Measurements from ENCODE around the gene MPI. TPM values are rescaled to one million over a fixed set of nuclear protein-coding genes. Genes with fewer than 3 reads are reported as not detected.
"Not testable (repeated sequence)": the region's sequence is repeated elsewhere in the genome, so short reads cannot be mapped to it uniquely, and the experiment has no call there.

The MPI gene
- total RNA-seq, 4 donors from 2014 or later: 66.7 to 129 (median 98.5) TPM

GRCh38 chr15:74891469-74891868, 1.6 kb downstream of the MPI start:
- Histone ChIP-seq H3K36me3 (peaks cover 0 to 18% of the 10 kb centered on the region in 2 donors), H3K4me1 (peaks cover 25 to 28% of the 10 kb centered on the region in 2 donors), H3K27me3 (no peaks in the 10 kb centered on the region), H3K9me3 (no peaks in the 10 kb centered on the region), H3K4me3 (no peak overlapping the region), H3K27ac (peak overlapping the region; percentile 88 to 96 (median 92))
- ATAC-seq (no peak), DNase-seq (no peak)
- intact Hi-C loops (cut with DNase I; ENCODE audit: low total_unique reads) (no loop called here), in situ Hi-C loops (cut with MboI; ENCODE audit: low sequenced_read_pairs in 4 of 4) (no loop called here)
- TF ChIP-seq CTCF (IDR thresholded peaks at IDR 0.05 in 4 of 5, conservative IDR thresholded peaks at IDR 0.05 in 1 of 5): no peak
- no peak for TF ChIP-seq POLR2A (IDR thresholded peaks at IDR 0.05)

- TF ChIP-seq CTCF (IDR thresholded peaks at IDR 0.05 in 4 of 5, conservative IDR thresholded peaks at IDR 0.05 in 1 of 5) (no peak), POLR2A (IDR thresholded peaks at IDR 0.05) (no peak)
- H3K9me3 ChIP-seq: no peaks in the 10 kb centered on the region
- peaks cover 25 to 28% of the 10 kb centered on the region in 2 donors for H3K4me1 ChIP-seq
- H3K27me3 ChIP-seq: no peaks in the 10 kb centered on the region
- no peak for DNase-seq
- no peak overlapping the region for H3K4me3 ChIP-seq
- H3K36me3 ChIP-seq: peaks cover 0 to 20% of the 10 kb centered on the region in 2 donors
- in situ Hi-C loops (cut with MboI; ENCODE audit: low sequenced_read_pairs in 4 of 4) (no loop called here), intact Hi-C loops (cut with DNase I; ENCODE audit: low total_unique reads) (no loop called here)
- peak overlapping the region; percentile 37 to 96 (median 92) for H3K27ac ChIP-seq
- ATAC-seq: no peak
Observed at GRCh38 chr15:74892313-74892712, 2.5 kb downstream of the MPI start.

GRCh38 chr15:74892931-74893330, 3.1 kb downstream of the MPI start:
- no peak for DNase-seq
- in situ Hi-C loops (cut with MboI; ENCODE audit: low sequenced_read_pairs in 4 of 4): no loop called here

GRCh38 chr15:74893627-74894026, 3.8 kb downstream of the MPI start:
- Histone ChIP-seq H3K27me3 (no peaks in the 10 kb centered on the region), H3K4me3 (no peak overlapping the region), H3K4me1 (peaks cover 25 to 28% of the 10 kb centered on the region in 2 donors), H3K36me3 (peaks cover 0 to 33% of the 10 kb centered on the region in 2 donors), H3K27ac (no peak overlapping the region), H3K9me3 (no peaks in the 10 kb centered on the region)
- in situ Hi-C loops (cut with MboI; ENCODE audit: low sequenced_read_pairs in 4 of 4) (no loop called here), intact Hi-C loops (cut with DNase I; ENCODE audit: low total_unique reads) (no loop called here)
- TF ChIP-seq CTCF (IDR thresholded peaks at IDR 0.05 in 4 of 5, conservative IDR thresholded peaks at IDR 0.05 in 1 of 5): no peak
- DNase-seq (no peak), ATAC-seq (no peak)

More at GRCh38 chr15:74892931-74893330, 3.1 kb downstream of the MPI start:
- H3K27ac ChIP-seq: no peak overlapping the region
- TF ChIP-seq CTCF (IDR thresholded peaks at IDR 0.05 in 4 of 5, conservative IDR thresholded peaks at IDR 0.05 in 1 of 5) (no peak), POLR2A (IDR thresholded peaks at IDR 0.05) (no peak)
- H3K36me3 ChIP-seq: peaks cover 0 to 26% of the 10 kb centered on the region in 2 donors
- no peaks in the 10 kb centered on the region for H3K27me3 ChIP-seq
- H3K4me1 ChIP-seq: peaks cover 25 to 28% of the 10 kb centered on the region in 2 donors
- H3K9me3 ChIP-seq: no peaks in the 10 kb centered on the region
- intact Hi-C loops (cut with DNase I; ENCODE audit: low total_unique reads): no loop called here
- no peak for ATAC-seq
- H3K4me3 ChIP-seq: no peak overlapping the region

- Histone ChIP-seq H3K36me3 (peaks cover 0 to 40% of the 10 kb centered on the region in 2 donors), H3K4me1 (peaks cover 18 to 21% of the 10 kb centered on the region in 2 donors)
- in situ Hi-C loops (cut with MboI; ENCODE audit: low sequenced_read_pairs in 4 of 4); H3K27ac ChIP-seq; H3K4me3 ChIP-seq; H3K9me3 ChIP-seq; intact Hi-C loops (cut with DNase I; ENCODE audit: low total_unique reads); ATAC-seq; H3K27me3 ChIP-seq; DNase-seq: not testable (repeated sequence)
Observed at GRCh38 chr15:74894383-74894782, 4.5 kb downstream of the MPI start.

Data from gastrocnemius medialis (tissue), 4 donors.